Measurements from ENCODE around the gene MACROD2.

DNA sequence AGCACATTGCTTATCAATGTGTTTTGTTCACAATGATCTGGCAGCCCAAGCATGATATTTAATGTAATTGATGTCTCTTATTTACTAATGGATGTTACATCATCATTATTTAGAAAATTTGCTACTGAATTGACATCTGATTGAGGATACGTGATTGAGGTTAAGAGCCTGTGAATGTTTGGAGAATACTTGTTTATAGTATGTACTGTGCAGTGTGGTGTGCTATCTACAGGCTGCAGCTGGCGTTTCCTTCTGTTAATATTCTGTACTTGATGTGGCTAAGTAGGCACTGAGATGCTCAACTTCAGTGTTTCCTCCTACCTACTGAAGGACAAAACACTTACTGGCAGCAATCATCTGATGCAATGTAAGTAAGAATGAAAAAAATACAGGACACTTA, 1051.7 kb downstream of the MACROD2 start:
- TF ChIP-seq, protein P1, sequence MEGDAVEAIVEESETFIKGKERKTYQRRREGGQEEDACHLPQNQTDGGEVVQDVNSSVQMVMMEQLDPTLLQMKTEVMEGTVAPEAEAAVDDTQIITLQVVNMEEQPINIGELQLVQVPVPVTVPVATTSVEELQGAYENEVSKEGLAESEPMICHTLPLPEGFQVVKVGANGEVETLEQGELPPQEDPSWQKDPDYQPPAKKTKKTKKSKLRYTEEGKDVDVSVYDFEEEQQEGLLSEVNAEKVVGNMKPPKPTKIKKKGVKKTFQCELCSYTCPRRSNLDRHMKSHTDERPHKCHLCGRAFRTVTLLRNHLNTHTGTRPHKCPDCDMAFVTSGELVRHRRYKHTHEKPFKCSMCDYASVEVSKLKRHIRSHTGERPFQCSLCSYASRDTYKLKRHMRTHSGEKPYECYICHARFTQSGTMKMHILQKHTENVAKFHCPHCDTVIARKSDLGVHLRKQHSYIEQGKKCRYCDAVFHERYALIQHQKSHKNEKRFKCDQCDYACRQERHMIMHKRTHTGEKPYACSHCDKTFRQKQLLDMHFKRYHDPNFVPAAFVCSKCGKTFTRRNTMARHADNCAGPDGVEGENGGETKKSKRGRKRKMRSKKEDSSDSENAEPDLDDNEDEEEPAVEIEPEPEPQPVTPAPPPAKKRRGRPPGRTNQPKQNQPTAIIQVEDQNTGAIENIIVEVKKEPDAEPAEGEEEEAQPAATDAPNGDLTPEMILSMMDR (IDR thresholded peaks at IDR 0.05; ENCODE audit: insufficient read depth, low read depth, low read length), result no peak
- TF ChIP-seq EZH2 (IDR thresholded peaks at IDR 0.05; ENCODE audit: insufficient read depth, low read length), result no peak
